ENCODE measurements around the gene ZSWIM9.

Gene ZSWIM9

DNA sequence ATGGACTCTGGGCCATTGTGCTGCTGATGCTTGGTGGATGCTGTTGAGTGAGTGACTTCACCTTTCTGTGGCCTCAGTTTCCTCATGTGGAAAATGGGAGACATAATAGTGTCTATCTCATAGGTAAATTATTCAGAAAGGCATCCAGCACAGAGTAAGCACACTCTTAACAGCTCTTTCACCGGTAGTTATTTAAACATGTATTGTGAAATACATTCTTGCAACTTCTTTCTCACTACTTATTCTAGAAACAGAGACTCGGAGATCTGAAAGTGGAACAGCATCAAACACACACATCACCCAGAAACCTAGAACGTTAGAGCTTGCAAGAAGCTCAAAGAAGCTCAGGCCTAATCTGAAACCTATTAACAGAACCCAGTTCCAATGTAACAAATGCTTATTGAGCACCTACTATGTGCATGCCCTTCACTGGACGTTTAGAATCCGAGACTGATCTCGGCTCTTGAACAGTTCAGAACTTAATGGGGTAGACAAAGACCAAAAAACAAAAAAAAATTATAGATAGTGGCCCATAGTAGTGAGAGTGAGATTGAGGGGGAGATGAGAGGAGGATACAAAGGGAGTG is 4.1 kb downstream of the ZSWIM9 start:
- DNase-seq (ENCODE audit: low read depth in 2 of 2, low spot score in 1 of 2), result no peak

DNA sequence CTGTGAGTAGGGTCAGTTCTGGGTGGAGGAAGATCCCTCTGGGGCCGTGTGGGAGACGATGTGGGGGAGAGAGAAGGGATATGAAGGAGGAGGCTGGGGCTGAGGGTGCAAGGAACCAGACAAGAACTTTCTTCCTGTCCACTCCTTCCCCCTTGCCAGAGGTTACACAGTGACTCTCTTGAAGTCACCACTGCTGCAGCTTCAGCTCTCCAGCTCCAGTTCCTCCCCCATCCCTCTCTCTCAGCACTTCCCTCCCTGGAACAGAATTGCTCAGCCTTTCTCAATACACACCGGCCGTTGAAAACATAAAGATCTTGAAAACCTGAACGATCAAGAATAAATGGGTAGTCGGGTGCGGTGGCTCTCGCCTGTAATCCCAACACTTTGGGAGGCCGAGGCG is 5.1 kb downstream of the ZSWIM9 start:
- DNase-seq (ENCODE audit: low read depth in 2 of 2, low spot score in 1 of 2), result no peak

DNA sequence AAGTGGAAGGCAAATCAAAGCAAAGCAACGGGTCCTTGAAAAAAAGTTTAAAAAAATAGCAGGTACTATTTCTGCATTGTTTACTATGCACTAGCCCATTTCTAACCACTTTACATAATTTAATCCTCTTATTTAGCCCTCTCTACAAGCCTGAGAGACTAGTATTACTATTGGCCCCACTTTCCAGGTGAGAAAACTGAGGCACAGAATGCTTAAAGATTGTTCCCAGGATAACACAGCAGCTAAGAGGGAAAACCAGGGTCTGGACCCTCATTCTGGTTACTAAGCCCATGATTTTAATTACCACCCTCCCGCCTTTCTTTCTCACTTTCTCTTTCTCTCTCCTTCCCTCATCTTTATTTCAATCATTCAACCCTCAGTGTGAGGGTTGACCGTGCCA is 5.7 kb downstream of the ZSWIM9 start:
- DNase-seq (ENCODE audit: low read depth in 2 of 2, low spot score in 1 of 2), result no peak

DNA sequence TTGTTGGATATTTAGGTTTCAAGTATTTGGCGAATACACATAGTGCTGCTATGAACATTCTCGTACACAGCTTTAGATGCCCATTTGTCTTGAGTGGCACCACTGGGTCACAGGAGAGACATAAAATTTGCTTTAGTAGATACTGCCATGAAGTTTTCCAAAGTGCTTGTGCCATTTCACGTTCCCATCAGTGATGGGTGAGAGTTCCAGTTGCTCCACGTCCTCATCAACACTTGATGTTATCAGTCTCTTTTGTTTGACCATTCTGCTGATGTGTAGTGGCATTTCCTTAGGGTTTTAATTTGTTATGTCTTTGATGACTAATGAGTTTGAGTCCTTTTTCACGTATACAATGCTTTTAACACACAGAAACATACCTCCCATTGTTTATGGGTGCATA is 11.0 kb downstream of the ZSWIM9 start:
- DNase-seq (ENCODE audit: low read depth in 2 of 2, low spot score in 1 of 2), result no peak

DNA sequence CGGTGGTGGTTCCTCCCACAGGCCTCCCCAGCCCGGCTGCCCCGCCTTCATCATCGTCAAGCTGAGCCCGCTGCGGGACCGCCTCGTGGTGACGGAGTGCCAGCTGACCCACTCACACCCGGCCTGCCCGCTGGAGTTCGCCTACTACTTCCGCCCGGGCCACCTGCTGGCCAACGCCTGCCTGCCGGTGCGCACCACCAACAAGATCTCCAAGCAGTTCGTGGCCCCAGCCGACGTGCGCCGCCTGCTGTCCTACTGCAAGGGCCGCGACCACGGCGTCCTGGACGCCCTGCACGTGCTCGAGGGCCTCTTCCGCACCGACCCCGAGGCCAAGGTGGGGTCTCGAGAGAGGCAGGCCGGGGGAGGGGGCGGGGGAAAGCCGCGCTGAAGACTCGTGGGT is 12.0 kb downstream of the ZSWIM9 start:
- DNase-seq (ENCODE audit: low read depth in 2 of 2, low spot score in 1 of 2), result no peak

DNA sequence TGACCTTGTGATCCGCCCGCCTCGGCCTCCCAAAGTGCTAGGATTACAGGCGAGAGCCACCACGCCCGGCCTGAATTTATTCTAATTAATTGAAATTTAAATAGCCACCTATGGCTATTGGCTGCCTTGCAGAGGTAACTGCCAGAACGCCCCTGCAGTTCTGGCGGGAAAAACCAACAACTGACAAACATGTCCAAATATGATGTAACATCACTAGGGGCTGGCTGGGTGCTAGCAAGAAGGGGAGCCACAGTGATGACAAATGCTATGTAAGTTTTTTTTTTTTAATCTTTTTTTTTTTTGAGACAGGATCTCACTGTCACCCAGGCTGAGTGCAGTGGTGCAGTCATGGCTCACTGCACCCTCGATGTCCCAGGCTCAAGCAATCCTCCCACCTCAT is 12.9 kb downstream of the ZSWIM9 start:
- DNase-seq (ENCODE audit: low read depth in 2 of 2, low spot score in 1 of 2), result no peak

DNA sequence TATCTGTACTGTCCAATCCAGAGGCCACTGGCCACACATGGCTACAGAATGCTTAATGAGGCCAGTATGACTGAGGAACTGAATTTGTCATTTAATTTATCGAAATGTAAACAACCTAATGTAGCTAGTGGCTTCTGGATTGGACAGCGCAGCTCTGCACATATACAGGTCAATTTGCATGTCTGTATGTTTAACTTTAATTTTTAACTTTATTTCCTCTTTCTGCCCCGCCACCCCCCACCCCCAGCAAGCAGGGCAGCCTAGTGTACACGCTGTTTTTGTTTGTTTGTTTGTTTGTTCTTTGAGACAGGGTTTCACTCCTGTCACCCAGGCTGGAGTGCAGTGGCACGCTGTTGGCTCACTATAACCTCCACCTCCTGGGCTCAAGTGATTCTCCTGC is 15.5 kb downstream of the ZSWIM9 start:
- DNase-seq (ENCODE audit: low read depth in 2 of 2, low spot score in 1 of 2), result no peak

DNA sequence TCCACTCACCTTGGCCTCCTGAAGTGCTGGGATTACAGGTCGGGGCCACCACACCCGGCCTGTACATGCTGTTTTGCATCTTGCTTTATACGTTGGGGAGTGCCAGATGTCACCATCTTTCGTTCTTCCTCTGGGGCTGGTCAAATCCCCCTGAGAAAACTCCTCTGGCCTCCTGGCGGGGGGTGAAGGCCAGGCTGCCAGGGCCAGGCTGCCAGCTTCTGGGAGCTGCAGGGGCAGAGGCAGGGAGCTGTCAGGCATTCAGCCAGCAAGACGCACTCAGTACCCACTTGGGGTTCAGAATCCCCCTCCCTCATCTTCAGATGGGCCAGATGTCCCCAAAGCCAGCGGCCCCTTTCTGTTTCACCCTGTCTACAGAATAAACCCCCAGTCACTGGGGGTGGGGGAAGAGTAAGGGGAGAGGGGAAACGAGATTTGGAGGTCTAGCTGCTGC is 16.1 kb downstream of the ZSWIM9 start:
- DNase-seq (ENCODE audit: low read depth in 2 of 2, low spot score in 1 of 2), result no peak

DNA sequence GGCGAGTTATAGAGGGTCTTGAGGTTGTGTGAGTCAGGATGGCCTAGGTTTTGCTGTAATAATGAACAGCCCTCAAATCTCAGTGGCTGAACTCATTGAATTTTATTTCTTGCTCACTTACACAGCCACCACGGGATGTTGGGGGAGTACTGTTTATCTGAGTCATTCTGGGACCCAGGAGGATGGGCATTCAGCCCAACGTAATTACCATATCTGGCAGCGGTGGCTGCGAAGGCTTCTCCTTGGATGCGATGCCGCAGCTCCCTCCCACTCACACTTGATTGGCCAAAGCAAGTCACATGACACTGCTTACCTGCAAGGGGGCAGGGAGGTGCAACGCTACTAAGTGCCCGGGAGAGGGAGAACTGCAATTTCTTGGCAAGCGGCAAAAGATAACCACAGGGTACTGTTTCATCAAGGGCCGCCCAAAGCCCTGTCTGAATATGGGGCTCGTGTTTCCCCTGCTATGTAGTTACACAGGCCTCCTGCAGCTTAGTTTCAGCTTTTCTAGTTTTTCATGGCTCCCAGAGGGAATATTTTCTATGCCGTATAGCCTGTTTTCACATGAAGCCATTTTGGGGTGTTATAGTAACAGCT is 19.9 kb downstream of the ZSWIM9 start:
- DNase-seq (ENCODE audit: low read depth in 2 of 2, low spot score in 1 of 2), result peak in 1 of 2 donors; percentile 30

DNA sequence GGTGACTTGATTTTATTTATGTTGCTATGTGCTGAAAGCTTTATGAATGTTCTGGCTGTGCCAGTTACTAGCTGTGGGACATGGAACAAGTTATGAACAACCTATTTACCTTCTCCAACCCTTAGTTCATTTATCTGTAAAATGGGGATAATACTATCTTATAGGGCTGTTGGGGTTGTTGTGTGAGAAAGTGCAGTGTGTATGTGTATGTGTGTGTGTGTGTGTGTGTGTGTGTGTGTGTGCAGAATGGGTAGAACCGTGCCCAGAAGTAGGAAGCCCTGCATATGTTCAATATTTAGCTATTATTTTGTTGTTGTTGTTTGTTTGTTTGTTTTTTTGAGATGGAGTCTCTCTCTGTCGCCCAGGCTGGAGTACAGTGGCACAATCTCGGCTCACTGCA is 20.4 kb downstream of the ZSWIM9 start:
- no peak for DNase-seq (ENCODE audit: low read depth in 2 of 2, low spot score in 1 of 2)

DNA sequence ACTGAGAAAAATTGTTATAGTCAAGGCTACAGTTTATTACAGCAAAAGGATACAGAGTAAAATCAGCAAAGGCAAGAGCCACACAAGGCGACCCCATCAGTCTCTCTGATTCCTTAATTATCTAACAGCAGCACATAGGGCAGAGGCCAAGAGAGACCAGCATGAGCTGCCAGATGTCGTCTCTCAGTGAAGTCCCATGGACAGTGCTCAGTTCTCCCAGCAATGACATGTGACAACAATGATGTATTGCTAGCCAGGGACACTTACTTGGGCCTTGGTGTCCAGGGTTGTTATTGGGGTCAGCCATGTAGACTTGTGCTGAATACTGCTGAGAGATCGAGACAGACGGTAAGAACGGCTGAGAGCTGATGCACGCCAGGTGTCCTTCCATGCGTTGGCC is 22.3 kb downstream of the ZSWIM9 start:
- DNase-seq (ENCODE audit: low read depth in 2 of 2, low spot score in 1 of 2), result no peak

DNA sequence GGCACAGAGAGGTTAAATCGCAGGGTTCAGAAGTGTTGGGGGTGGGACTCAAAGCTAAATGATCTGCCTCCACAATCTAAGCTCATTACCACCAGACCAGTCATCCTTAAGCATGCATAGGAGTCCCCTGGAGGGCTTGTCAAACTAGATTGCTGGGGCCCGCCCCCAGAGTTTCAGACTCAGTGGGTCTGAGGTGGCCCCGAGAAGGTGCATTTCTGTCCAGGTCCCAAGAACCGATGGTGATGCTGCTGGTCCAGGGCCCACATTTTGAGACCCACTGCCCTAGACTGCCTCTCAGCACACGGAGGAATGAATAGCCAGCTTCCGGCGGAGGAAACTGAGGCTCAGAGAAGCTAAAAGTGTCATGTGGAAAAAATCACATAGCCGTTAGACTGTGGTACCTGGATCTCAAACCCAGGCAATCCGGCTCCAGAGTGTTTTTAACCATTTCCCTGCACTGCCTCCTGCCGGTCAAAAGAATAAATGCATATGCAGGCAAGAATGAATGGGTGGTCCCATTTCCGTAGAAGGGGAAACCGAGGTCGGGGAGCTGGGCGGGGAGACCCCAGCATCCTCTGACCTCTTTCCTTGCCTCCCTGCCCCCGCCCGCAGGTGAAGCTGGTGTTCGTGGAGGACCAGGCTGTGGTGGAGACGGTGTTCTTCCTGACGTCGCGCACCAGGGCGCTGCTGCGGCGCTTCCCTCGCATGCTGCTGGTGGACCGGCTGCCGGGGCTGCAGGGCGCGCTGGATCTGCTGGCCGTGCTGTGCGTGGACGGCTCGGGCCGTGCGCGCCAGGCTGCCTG is 23.8 kb downstream of the ZSWIM9 start:
- no peak for DNase-seq (ENCODE audit: low read depth in 2 of 2, low spot score in 1 of 2)

DNA sequence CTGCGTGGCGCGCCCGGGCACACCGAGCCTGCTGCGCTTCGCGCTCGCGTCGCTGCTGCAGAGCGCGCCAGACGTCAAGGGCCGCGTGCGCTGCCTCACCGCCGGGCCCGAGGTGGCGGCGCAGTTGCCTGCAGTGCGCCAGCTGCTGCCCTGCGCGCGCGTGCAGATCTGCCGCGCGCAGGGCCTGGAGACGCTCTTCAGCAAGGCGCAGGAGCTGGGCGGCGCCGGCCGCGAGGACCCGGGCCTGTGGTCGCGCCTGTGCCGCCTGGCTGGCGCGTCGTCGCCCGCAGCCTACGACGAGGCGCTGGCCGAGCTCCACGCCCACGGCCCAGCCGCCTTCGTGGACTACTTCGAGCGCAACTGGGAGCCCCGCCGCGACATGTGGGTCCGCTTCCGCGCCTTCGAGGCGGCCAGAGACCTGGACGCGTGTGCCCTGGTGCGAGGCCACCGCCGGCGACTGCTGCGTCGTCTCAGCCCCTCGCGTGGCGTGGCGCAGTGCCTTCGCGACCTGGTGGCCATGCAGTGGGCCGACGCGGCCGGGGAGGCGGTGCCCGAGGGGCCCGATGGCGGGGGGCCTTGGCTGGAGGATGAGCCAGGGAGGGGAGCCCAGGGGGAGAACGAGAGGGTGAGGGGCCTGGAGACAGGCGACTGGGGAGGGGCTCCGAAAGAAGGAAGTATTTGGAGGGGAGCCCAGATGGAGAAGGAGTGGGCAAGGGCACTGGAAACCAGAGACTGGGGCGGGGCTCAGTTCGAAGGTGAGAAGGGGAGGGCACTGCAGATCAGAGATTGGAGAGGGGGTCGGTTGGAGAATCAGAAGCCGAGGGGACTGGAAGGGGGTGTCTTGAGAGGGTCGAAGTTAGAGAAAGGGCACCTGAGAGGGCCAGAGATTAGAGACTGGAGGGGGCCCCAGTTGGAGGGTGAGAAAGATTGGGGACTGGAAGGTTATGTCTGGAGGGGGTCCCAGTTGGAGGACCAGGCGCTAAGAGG is 24.7 kb downstream of the ZSWIM9 start:
- no peak for DNase-seq (ENCODE audit: low read depth in 2 of 2, low spot score in 1 of 2)

DNA sequence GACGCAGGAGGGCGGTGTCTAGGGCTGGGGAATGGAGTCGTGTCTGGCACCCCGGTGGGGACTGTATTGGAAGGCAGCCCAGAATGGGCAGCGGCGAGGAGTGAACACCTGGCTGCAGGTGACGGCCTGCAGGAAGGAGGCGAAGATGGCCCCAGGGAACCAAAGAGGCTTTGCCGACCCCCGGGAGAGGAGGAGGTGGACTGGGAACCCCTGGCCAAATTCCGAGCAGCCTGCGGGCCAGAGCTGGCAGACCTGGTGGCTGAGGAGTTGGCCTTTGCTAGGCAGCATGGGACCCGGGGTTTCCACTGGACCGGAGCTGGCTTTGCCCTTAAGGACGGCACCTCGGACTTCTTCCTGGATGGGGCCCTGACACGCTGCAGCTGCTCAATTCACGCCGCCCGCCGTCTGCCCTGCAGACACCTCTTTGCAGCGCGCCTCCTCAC is 25.9 kb downstream of the ZSWIM9 start:
- no peak for DNase-seq (ENCODE audit: low read depth in 2 of 2, low spot score in 1 of 2)

DNA sequence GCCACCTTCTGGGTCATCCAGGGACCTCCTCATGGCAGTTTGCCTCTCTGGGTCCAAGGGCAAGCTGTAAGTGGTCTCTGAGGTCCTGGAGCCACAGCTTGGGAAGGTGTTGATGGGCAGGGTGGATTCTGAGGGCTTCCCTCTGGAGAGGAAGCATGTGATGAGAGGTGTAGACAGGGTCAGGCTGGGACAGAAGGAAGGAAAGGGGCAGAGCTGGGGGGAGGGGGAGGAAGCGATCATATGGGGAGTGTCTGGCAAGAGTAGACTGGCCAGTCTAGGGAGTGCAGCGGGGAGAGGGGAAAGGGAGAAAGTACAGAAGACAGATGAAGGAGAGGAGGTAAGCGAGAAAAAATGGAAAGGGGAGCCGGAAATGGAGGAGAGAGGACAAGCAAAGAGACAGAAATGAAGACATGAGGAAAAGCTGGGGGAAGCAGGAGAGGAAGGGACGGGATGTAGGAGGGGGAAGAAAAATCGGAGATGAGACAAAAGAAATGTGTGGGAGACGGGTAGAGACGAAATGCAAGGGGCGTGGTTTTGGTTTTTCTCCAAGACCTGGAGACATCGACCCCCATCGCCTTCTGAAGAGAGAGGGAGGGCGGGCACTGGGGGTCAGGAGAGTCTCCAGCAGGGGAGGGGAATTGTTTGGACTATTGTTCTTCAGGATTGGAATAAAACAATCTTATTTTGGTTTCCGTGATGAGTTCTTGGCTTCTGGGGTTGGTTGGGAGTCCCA is 26.6 kb downstream of the ZSWIM9 start:
- no peak for DNase-seq (ENCODE audit: low read depth in 2 of 2, low spot score in 1 of 2)

DNA sequence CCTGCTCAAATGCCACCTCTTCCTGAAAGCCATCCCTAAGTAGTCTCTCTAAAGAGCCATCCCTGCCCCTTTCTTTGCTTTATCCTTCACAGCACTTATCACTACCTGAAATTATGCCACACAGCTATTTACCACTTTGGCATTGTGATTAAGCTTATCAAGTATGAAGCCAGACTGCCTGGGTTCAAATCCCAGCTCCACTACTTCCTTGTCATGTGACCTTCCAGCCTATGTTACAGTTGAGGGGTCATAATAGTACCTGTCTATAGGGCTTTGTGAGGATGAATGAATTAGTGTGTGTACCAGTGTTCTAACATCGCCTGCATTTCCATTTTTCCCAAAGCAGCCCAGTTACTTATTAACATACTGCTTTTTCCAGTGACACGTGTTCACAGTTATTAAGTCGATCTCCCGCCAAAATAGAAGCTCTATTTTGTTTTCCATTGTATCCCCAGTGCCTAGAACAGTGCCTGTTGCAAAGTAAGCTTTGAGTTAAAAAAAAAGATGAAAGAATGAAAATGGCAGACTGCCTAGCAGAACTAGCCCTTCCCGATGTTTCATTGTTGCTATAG is 32.8 kb downstream of the ZSWIM9 start:
- DNase-seq (ENCODE audit: low read depth in 2 of 2, low spot score in 1 of 2), result no peak

DNA sequence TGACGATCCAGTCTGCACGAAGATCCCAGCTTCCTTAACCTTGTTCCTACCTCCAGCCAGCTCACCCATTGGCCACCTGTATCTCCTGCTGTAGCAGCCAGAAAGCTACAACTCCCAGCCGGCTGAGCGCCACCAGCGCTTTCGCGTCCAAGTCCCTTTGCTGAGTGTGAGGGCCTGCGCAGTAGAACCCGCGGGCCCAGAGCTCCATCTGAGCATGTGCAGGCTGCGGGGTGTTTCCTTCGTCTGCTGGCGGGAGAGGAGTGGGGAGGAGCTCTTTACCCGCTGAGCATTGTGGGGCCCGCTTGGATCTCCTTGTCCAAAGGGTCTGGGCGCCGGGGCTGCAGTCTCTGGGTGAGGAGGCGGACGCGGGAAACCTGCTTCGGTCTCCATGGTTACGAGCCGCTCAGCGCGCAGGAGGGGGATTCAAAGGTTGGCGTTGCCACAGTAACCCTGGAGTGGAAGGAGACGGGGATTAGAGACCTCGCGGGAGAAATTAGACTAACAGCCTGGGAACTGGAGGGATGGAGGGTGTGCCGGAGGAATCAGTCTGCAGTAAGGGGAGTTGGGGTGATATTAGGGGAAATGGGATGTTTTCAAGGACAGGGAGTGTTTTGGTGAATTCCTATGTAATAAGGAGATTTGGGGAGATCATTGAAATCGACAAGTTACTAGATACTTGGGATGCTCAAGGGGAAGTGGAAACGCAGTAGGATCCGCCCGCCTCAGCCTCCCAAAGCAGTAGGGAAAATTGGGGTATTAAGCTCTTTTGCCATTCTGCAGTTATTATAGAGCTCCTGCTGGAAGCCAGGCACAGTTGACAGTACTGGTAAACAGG is 33.5 kb downstream of the ZSWIM9 start:
- DNase-seq (ENCODE audit: low read depth in 2 of 2, low spot score in 1 of 2), result peak; percentile 79 to 83

DNA sequence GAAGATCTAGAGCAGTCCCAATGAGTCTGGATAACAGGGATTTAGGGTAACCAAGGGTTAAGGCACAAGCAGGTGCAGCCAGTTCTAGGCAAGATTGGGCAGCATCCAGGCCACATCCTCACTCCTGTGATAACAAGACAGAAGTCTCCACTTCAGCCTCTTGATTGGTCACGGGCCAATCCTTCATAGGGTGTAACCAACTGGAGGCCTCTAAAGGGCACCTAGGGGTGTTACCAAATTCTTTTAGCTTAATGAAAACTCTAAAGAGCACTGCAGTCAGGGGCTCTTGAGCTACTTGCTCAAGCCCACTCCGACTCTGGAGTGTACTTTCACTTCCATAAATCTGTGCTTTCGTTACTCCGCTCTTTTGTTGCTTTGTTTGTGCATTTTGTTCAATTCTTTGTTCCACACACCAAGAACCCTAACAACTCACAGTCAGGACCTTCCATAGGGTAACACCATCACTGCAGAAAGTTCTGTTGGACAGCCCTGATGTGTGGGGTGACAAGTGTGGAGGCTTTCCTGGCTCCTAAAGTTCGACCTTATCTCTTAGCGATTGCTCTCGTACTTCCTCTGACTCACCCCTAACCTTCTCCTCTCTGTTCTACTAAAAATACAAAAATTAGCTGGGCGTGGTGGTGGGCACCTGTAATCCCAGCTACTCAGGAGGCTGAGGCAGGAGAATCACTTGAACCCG is 36.1 kb downstream of the ZSWIM9 start:
- no peak for DNase-seq (ENCODE audit: low read depth in 2 of 2, low spot score in 1 of 2)

DNA sequence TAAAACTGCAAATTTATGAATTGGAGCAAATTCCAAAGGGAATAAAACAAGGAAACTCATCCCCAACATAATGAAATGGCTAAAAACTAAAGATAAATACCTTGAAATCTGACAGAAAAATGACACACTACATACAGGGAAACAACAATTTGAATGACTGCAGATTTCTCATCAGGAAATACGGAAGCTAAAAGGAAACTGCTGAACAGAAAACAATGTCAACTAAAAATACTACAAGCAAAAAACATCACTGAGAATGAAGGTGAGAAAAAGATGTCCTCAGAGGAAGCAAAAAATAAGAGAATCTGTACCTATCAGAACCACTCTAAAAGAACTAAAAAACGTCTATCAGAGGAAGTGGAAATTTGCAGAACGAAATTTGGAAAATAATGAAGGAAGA is 39.5 kb downstream of the ZSWIM9 start:
- DNase-seq (ENCODE audit: low read depth in 2 of 2, low spot score in 1 of 2), result no peak
